Nephron (organoid): ENCODE measurements around the gene NEIL1.
"Not testable (repeated sequence)": the region's sequence is repeated elsewhere in the genome, so short reads cannot be mapped to it uniquely, and the experiment has no call there.

Experiments used
- H3K27ac Mint-ChIP-seq, 3 experiments: 2 replicates each; pipeline ENCODE4 v1.8.0; 2020; ENCODE audit warnings: mixed read lengths in 3 of 3, mild to moderate bottlenecking in 2 of 3, moderate library complexity in 1 of 3
- H3K27me3 Mint-ChIP-seq: 2 replicates; pipeline ENCODE4 v1.8.0; 2021; ENCODE audit warnings: low read depth, mild to moderate bottlenecking, moderate library complexity, mixed read lengths
- H3K36me3 Mint-ChIP-seq: 2 replicates; pipeline ENCODE4 v1.8.0; 2020; ENCODE audit warnings: low read depth, mixed read lengths
- H3K4me1 Mint-ChIP-seq: 2 replicates; pipeline ENCODE4 v1.8.0; 2020; ENCODE audit warnings: mixed read lengths
- H3K4me3 Mint-ChIP-seq, 3 experiments: 2 replicates each; pipeline ENCODE4 v1.8.0; 2020; ENCODE audit warnings: mild to moderate bottlenecking in 3 of 3, mixed read lengths in 3 of 3, moderate library complexity in 2 of 3
- H3K9me3 Mint-ChIP-seq: 2 replicates; pipeline ENCODE4 v1.8.0; 2020; ENCODE audit warnings: mixed read lengths
- CTCF ChIP-seq, 3 experiments: fragments of 200-600 bp; sonication (generic); IDR thresholded peaks; one replicate each; pipeline ENCODE4 v1.5.0; 2021; ENCODE audit warnings: antibody characterized with exemption in 3 of 3; ENCODE audit not compliant: unreplicated experiment in 3 of 3

Gene NEIL1

DNA sequence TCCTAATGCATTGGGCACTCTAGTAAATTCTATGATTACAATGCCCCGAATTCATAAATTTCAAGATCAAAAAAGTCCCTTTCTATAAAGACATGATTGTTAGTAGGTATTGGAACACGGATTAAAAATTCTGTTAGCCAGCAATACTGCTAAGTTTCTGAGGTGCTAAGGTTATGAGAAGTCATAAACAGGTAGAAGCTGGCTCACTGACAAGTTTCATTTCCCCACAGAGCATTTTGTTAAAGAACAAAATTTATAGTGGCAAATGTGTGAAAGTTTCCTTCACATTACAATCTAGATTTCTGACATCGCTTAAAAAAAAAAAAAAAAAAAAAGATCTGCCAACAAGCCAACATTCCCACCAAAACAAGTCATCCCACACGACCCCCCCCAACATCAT, 33.9 kb downstream of the NEIL1 start:
- Mint-ChIP-seq H3K27ac (no peak overlapping the region), H3K4me3 (no peak overlapping the region), H3K27me3 (no peaks in the 10 kb centered on the region), H3K4me1 (no peaks in the 10 kb centered on the region), H3K36me3 (peaks cover 73% of the 10 kb centered on the region), H3K9me3 (no peaks in the 10 kb centered on the region)
- TF ChIP-seq CTCF (IDR thresholded peaks at IDR 0.05; ENCODE audit: unreplicated experiment in 3 of 3): no peak

- H3K27me3 Mint-ChIP-seq, H3K4me3 Mint-ChIP-seq, H3K9me3 Mint-ChIP-seq, H3K4me1 Mint-ChIP-seq, H3K27ac Mint-ChIP-seq: not testable (repeated sequence)
- peaks cover 73% of the 10 kb centered on the region for H3K36me3 Mint-ChIP-seq
Measured at GRCh38 chr15:75383986-75384385, 37.1 kb downstream of the NEIL1 start.

- H3K27me3 Mint-ChIP-seq: no peaks in the 10 kb centered on the region
- H3K36me3 Mint-ChIP-seq: peaks cover 68% of the 10 kb centered on the region
- no peak overlapping the region for H3K27ac Mint-ChIP-seq
- no peak overlapping the region for H3K4me3 Mint-ChIP-seq
- H3K4me1 Mint-ChIP-seq: no peaks in the 10 kb centered on the region
- TF ChIP-seq CTCF (IDR thresholded peaks at IDR 0.05; ENCODE audit: unreplicated experiment in 3 of 3): no peak
- no peaks in the 10 kb centered on the region for H3K9me3 Mint-ChIP-seq
Measured at GRCh38 chr15:75389791-75390382, 43.0 kb downstream of the NEIL1 start.

DNA sequence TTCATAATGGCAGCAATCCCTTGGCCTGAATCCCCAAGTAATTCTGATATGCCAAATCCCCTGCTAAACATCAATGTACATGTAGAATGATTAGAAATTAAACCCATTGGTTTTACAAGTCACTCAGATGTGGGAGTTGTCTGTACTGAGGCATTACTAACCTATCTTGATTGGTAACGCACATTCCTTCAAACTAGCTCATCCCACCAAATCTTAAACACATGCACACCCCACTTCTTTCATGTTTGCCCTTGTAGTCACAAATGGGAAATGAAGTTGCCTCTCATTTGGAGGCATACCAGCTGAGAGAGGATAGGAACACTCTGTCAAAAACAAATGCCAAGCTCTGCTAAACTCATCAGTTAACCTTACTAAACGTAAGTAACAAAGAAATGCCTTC, 50.7 kb downstream of the NEIL1 start:
- no peak for TF ChIP-seq CTCF (IDR thresholded peaks at IDR 0.05; ENCODE audit: unreplicated experiment in 3 of 3)
- Mint-ChIP-seq H3K4me3 (no peak overlapping the region), H3K27ac (no peak overlapping the region), H3K27me3 (no peaks in the 10 kb centered on the region), H3K36me3 (peaks cover 60% of the 10 kb centered on the region), H3K4me1 (no peaks in the 10 kb centered on the region), H3K9me3 (no peaks in the 10 kb centered on the region)

- Mint-ChIP-seq H3K9me3 (no peaks in the 10 kb centered on the region), H3K27ac (no peak overlapping the region), H3K4me3 (no peak overlapping the region), H3K27me3 (no peaks in the 10 kb centered on the region), H3K4me1 (no peaks in the 10 kb centered on the region), H3K36me3 (peaks cover 68% of the 10 kb centered on the region)
- TF ChIP-seq CTCF (IDR thresholded peaks at IDR 0.05; ENCODE audit: unreplicated experiment in 3 of 3): no peak
Measured at GRCh38 chr15:75403892-75404291, 57.1 kb downstream of the NEIL1 start.
